ENCODE measurements around the gene CCDC182.

CCDC182 gene

GRCh38 chr17:57745242-57745641 lies at the start of gene CCDC182:
TSS of gene CCDC182 (minus strand) at chr17:57745299. CDS start at chr17:57745272, 27 bp downstream.
- in situ Hi-C loops (cut with MboI; ENCODE audit: low sequenced_read_pairs, unreplicated experiment) = loop anchor here (5.0 to 10.0 kb wide), 2 partner anchors 503 to 620 kb away; no protein-coding TSS in a partner anchor
- no peak for TF ChIP-seq CTCF (IDR thresholded peaks at IDR 0.05; ENCODE audit: borderline replicate concordance, control extremely low read depth, extremely low read depth, insufficient read depth, missing control alignments)
- no peak for DNase-seq (ENCODE audit: low spot score)

- no peak for TF ChIP-seq CTCF (IDR thresholded peaks at IDR 0.05; ENCODE audit: borderline replicate concordance, control extremely low read depth, extremely low read depth, insufficient read depth, missing control alignments)
- no peak for DNase-seq (ENCODE audit: low spot score)
- in situ Hi-C loops (cut with MboI; ENCODE audit: low sequenced_read_pairs, unreplicated experiment) = no loop called here
Observed at GRCh38 chr17:57794841-57795240, 49.7 kb upstream of the CCDC182 start.

GRCh38 chr17:57788725-57789124 lies 43.6 kb upstream of the CCDC182 start:
- DNase-seq (ENCODE audit: low spot score) = no peak
- in situ Hi-C loops (cut with MboI; ENCODE audit: low sequenced_read_pairs, unreplicated experiment) = no loop called here

GRCh38 chr17:57785022-57785421 lies 39.9 kb upstream of the CCDC182 start:
- no peak for DNase-seq (ENCODE audit: low spot score)
- in situ Hi-C loops (cut with MboI; ENCODE audit: low sequenced_read_pairs, unreplicated experiment) = no loop called here
- TF ChIP-seq CTCF (IDR thresholded peaks at IDR 0.05; ENCODE audit: borderline replicate concordance, control extremely low read depth, extremely low read depth, insufficient read depth, missing control alignments) = no peak

More at GRCh38 chr17:57788725-57789124, 43.6 kb upstream of the CCDC182 start:
- no peak for TF ChIP-seq CTCF (IDR thresholded peaks at IDR 0.05; ENCODE audit: borderline replicate concordance, control extremely low read depth, extremely low read depth, insufficient read depth, missing control alignments)

- no peak for TF ChIP-seq CTCF (IDR thresholded peaks at IDR 0.05; ENCODE audit: borderline replicate concordance, control extremely low read depth, extremely low read depth, insufficient read depth, missing control alignments)
- no peak for DNase-seq (ENCODE audit: low spot score)
- in situ Hi-C loops (cut with MboI; ENCODE audit: low sequenced_read_pairs, unreplicated experiment) = no loop called here
Observed at GRCh38 chr17:57784226-57784895, 39.3 kb upstream of the CCDC182 start.

GRCh38 chr17:57783338-57783742 lies 38.2 kb upstream of the CCDC182 start:
- in situ Hi-C loops (cut with MboI; ENCODE audit: low sequenced_read_pairs, unreplicated experiment) = no loop called here
- peak; percentile 90 for TF ChIP-seq CTCF (IDR thresholded peaks at IDR 0.05; ENCODE audit: borderline replicate concordance, control extremely low read depth, extremely low read depth, insufficient read depth, missing control alignments)
- peak; percentile 90 for DNase-seq (ENCODE audit: low spot score)
